ENCODE measurements around the gene BLOC1S4.
A peak's percentile ranks its signal among the peaks of the same experiment; 100 is the strongest.
"Not testable (repeated sequence)": the region's sequence is repeated elsewhere in the genome, so short reads cannot be mapped to it uniquely, and the experiment has no call there.

The BLOC1S4 gene

GRCh38 chr4:6716958-6717655 lies 1.1 kb downstream of the BLOC1S4 start:
- DNase-seq (ENCODE audit: low read depth in 1 of 2, low spot score in 1 of 2): no peak

DNA sequence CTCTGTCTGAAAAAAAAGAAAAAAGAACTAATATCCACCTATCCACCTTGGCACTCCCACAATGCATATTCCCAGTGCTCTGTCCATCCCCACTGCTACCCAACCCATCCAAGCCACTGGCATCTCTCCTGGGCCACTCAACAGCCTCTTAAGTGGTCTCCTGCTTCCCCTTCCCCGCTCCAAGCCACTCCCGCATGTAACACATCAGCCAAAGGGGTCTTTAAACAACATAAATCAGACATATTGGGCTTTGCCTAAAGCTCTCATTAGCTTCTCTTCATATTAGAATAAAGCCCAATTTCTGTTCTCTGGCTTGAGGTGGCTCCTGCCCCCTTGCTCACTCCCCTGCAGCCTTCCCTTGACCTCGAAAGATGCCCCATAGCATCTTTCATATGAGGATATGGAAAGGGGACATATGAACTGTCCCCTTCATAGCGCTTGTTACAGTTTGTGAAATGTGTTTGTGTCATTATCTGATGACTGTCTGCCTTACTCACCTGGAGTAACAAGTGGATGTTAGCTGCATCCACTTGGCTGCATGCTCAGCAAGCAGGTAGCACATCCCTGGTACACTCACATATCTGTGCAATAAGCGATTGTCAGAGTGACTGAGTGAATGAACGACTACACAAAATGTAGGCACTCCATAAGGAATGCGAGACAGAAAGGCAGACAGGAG lies 3.1 kb downstream of the BLOC1S4 start:
- DNase-seq (ENCODE audit: low read depth in 1 of 2, low spot score in 1 of 2): no peak

DNA sequence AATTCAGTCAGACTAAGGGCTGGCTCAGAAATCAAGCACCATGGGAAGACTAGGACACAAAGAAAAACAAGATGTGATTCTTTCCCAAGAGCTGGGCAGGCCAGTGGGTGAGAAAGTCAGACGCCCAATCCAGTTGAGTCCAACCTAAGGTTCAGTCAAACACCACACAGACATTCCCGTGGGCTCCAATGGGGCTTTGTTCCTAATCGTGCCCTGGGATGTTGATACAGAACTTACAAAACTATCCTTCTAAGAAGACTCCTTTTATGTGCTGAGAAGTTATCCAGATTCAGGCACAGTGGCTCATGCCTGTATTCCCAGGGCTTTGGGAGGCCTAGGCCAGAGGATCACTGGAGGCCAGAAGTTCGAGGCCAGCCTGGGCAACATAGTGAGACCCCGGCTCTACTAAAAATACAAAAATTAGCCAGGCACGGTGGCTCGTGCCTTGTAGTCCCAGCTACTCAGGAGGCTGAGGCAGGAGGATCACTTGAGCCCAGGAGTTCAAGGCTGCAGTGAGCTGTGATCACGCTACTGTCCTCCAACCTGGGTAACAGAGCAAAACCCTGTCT lies 3.7 kb downstream of the BLOC1S4 start:
- DNase-seq (ENCODE audit: low read depth in 1 of 2, low spot score in 1 of 2): no peak

DNA sequence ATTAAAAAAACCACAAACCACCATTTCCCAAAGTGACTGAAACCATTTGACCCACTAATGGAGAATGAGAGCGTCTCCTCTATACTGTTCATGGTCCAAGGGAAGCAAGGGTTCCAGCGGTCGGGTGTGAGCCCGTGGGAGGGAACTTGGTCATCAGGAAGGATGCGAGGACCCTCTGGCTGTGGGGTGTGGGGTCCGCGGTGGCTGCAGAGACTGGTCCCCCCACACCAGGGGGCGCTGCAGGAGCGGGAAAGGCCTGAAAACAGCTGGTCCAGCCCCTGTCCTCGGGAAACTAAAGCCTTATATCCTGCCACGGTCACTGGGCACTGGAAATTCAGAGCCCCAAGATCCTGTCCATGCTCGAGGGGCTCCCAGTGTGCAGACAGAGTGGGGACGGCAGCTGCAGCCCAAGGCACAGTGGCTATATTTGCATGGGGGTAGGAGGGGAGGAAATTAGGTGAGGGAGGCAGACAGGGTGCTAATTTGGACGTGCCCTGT lies 4.3 kb downstream of the BLOC1S4 start:
- peak; percentile 70 to 76 for DNase-seq (ENCODE audit: low read depth in 1 of 2, low spot score in 1 of 2)

DNA sequence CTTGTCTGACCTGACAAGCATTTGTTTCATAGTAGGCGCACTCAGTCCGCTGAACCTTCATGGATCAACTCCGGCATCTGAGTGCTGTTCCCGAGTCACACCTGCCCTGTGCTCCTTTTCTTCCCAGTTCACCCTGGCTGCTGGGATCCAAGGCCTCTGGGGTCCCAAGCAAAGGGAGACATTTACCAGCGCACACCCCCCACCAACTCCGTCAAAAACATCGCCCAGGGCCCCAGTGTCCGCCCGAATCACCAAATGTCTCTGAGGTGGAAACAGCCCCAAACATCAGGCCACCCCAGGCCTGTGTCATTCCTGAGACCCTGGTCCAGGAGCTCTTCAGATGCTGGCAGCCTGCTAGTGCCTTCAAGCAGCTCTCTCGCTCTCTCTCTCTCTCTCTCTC lies 5.1 kb downstream of the BLOC1S4 start:
- DNase-seq (ENCODE audit: low read depth in 1 of 2, low spot score in 1 of 2): no peak

DNA sequence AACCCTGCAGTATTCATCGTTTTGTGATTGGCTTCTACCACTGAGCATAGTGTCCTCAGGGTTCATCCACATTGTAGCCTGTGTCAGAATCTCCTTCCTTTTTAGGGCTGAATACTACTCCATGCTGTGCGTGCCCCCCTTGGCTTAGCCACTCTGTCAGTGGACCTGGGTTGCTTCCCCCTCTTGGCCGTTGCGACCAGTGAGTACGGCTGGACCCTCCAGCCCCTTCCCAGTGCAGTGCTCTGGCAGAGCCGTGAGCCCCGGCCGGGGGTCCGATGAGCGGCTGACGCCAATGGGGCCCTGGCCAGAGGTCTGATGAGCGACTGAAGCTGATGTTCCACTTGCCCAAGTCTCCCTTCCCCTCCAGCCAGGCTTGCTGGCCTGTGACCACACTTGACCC lies 6.9 kb downstream of the BLOC1S4 start:
- DNase-seq (ENCODE audit: low read depth in 1 of 2, low spot score in 1 of 2): no peak

GRCh38 chr4:6723851-6724250 lies 7.9 kb downstream of the BLOC1S4 start:
- no peak for DNase-seq (ENCODE audit: low read depth in 1 of 2, low spot score in 1 of 2)

GRCh38 chr4:6724421-6725111 lies 8.6 kb downstream of the BLOC1S4 start:
- no peak for DNase-seq (ENCODE audit: low read depth in 1 of 2, low spot score in 1 of 2)

- DNase-seq (ENCODE audit: low read depth in 1 of 2, low spot score in 1 of 2): not testable (repeated sequence)
Observed at GRCh38 chr4:6725427-6725961, 9.5 kb downstream of the BLOC1S4 start.

DNA sequence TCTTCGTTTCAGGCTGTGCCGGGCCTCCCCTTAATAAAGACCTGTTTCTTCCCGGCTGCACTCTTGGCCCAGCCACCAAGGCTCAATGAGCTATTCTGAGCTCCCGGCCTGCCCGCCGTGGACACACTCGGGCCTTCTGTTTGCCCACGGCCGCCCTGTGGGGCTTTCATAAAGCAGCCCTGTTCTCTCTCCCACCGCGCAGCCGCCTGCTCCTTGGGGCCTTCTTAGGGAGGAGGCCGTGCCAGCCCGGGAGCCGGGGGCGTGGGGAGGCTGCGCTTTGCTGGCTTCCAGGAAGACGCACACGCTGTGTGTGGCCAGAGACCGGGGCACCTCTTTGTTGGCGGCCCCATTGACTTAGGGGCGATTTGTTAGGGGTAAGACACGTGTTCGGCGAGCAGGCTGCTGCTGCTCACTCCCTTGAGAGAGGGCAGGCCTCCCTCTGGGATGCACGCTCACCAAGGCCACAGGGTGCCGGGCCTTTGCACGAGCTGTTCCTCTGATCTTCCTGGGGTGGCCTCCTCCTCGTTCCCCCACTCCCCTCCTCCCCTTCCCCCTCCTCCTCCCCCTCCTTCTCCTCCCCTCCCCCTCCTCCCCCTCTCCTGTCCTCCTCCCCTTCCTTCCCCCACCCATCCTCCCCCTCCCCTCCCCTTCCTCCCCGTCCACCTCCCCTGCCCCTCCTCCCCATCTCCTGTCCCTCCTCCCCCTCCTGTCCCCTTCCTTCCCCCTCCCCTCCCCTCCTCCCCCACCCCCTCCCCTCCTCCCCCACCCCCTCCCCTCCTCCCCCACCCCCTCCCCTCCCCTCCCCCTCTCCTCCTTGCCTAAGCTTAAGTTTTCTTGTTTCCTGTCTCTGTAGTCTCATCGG lies 11.3 kb downstream of the BLOC1S4 start:
- DNase-seq (ENCODE audit: low read depth in 1 of 2, low spot score in 1 of 2): no peak

GRCh38 chr4:6727943-6728250 lies 11.9 kb downstream of the BLOC1S4 start:
- no peak for DNase-seq (ENCODE audit: low read depth in 1 of 2, low spot score in 1 of 2)

- DNase-seq (ENCODE audit: low read depth in 1 of 2, low spot score in 1 of 2): no peak
Observed at GRCh38 chr4:6728320-6729029, 12.5 kb downstream of the BLOC1S4 start.

GRCh38 chr4:6730603-6731317 lies 14.8 kb downstream of the BLOC1S4 start:
- no peak for DNase-seq (ENCODE audit: low read depth in 1 of 2, low spot score in 1 of 2)

GRCh38 chr4:6731318-6731675 lies 15.3 kb downstream of the BLOC1S4 start:
- DNase-seq (ENCODE audit: low read depth in 1 of 2, low spot score in 1 of 2): no peak

GRCh38 chr4:6731780-6732179 lies 15.8 kb downstream of the BLOC1S4 start:
- no peak for DNase-seq (ENCODE audit: low read depth in 1 of 2, low spot score in 1 of 2)

GRCh38 chr4:6732441-6733357 lies 16.7 kb downstream of the BLOC1S4 start:
- no peak for DNase-seq (ENCODE audit: low read depth in 1 of 2, low spot score in 1 of 2)

GRCh38 chr4:6733358-6734164 lies 17.6 kb downstream of the BLOC1S4 start:
- no peak for DNase-seq (ENCODE audit: low read depth in 1 of 2, low spot score in 1 of 2)

Measured in activated CD4-positive, alpha-beta T cell treated with anti-CD3 and anti-CD28 coated beads, Interleukin-2, amount 50 U/mL, for 24 hours (primary cell).